ENCODE data around the gene RASEF. TPM values are rescaled to one million over a fixed set of nuclear protein-coding genes. Genes with fewer than 3 reads are reported as not detected.

Gene RASEF
- polyA plus RNA-seq, 2 of the 4 experiments (the other 2 are of a cell fraction): 5.1 to 8.8 TPM

DNA sequence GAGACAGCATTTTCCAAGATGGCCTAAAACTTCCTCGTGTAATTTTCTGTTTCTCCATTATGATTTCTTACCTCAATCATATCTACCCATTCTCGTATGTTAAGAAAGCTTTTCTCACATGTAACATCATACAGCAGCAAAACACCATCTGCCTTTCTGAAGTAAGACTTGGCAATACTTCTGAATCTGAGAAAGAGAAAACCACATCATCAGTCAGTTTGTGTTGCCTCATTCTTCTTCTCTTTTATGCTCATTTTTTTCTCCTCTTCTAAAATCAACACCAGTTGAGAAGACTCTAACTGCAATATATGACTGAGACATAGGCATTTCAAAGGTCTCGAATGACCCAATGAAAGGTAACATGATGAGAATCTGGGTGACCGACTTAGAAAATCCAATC, 66.0 kb downstream of the RASEF start:
- no peaks in the 10 kb centered on the region for H3K4me1 ChIP-seq
- no peak for TF ChIP-seq EP300 (IDR thresholded peaks at IDR 0.05)
- no peaks in the 10 kb centered on the region for H3K9me3 ChIP-seq
- H3K4me3 ChIP-seq: no peak overlapping the region
- ChIA-PET POLR2A (no interaction called here), CTCF (no interaction called here)
- FAIRE-seq: no peak
- no peak overlapping the region for H3K27ac ChIP-seq
- ATAC-seq: no peak
- DNase-seq (ENCODE audit: low read depth in 1 of 2, low spot score in 1 of 2): no peak
- WGBS (ENCODE audit: missing lambda C conversion rate): 80% methylated on average over 4 of the region's 4 CpGs
- no peak overlapping the region for H3K4me2 ChIP-seq

DNA sequence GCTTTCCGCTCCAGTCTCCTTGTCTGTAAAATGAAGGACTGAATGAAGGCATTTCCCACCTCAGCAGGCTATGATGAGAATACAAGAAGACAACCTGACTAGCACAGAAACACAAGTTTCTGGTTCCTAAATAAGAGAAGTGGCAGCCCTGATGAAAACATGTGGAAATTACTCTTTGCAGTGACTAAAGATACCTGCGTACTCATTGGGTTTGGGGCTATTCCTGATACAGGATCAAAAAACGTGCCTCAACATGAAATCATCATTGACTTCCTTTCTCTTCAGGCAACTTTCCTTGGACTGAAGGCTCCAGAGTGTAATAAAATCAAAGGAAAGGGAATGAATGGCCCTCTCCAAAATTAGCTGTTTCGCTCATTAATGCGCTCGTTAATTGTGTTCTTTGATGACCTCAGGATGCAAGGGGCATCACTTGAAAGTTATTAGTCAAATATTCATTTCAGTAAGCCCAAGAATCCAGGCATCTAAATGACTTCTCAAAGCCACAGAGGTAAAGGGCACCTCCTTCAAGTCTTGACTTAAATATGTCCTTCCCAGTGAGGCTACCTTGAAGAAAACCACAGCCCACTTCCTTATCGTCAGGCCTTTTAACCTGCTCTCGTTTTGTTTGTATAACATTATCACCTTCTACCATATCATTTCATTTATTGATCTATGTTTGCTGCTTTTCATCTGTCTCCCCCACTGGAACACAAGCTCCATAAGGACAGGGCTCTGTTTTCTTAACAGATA, 68.9 kb downstream of the RASEF start:
- no peaks in the 10 kb centered on the region for H3K4me1 ChIP-seq
- no peak overlapping the region for H3K4me3 ChIP-seq
- ATAC-seq (no peak), FAIRE-seq (no peak), DNase-seq (ENCODE audit: low read depth in 1 of 2, low spot score in 1 of 2) (no peak)
- H3K27ac ChIP-seq: no peak overlapping the region
- H3K4me2 ChIP-seq: no peak overlapping the region
- CTCF ChIA-PET: no interaction called here
- no peak for TF ChIP-seq CHD2 (IDR thresholded peaks at IDR 0.05; ENCODE audit: low read length, partially characterized antibody)
- TF ChIP-seq RARB (CRISPR knock-in tag; IDR thresholded peaks at IDR 0.05): no peak
- TF ChIP-seq, protein P1, sequence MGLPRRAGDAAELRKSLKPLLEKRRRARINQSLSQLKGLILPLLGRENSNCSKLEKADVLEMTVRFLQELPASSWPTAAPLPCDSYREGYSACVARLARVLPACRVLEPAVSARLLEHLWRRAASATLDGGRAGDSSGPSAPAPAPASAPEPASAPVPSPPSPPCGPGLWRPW (IDR thresholded peaks at IDR 0.05): no peak
- TF ChIP-seq FOSB (CRISPR knock-in tag; IDR thresholded peaks at IDR 0.05): no peak
- TF ChIP-seq CHD4 (IDR thresholded peaks at IDR 0.05; ENCODE audit: borderline replicate concordance): no peak
- TF ChIP-seq RCOR1 (IDR thresholded peaks at IDR 0.05; ENCODE audit: low read depth, low read length): no peak
- TF ChIP-seq, protein P2, sequence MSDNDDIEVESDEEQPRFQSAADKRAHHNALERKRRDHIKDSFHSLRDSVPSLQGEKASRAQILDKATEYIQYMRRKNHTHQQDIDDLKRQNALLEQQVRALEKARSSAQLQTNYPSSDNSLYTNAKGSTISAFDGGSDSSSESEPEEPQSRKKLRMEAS (IDR thresholded peaks at IDR 0.05): no peak
- TF ChIP-seq TFCP2L1 (CRISPR knock-in tag; IDR thresholded peaks at IDR 0.05): no peak
- TF ChIP-seq, protein P3, sequence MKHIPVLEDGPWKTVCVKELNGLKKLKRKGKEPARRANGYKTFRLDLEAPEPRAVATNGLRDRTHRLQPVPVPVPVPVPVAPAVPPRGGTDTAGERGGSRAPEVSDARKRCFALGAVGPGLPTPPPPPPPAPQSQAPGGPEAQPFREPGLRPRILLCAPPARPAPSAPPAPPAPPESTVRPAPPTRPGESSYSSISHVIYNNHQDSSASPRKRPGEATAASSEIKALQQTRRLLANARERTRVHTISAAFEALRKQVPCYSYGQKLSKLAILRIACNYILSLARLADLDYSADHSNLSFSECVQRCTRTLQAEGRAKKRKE (CRISPR knock-in tag; IDR thresholded peaks at IDR 0.05; ENCODE audit: low read depth): no peak
- TF ChIP-seq BHLHE40 (IDR thresholded peaks at IDR 0.05; ENCODE audit: low read depth, low read length): no peak
- no peak for TF ChIP-seq ZFP36 (IDR thresholded peaks at IDR 0.05; ENCODE audit: borderline replicate concordance, partially characterized antibody)
- no peak for TF ChIP-seq PHF8 (IDR thresholded peaks at IDR 0.05; ENCODE audit: borderline replicate concordance, low read depth)
- no peak for TF ChIP-seq TP53 (CRISPR knock-in tag; IDR thresholded peaks at IDR 0.05)
- no peak for TF ChIP-seq EHF (CRISPR knock-in tag; IDR thresholded peaks at IDR 0.05)
- TF ChIP-seq, protein P4, sequence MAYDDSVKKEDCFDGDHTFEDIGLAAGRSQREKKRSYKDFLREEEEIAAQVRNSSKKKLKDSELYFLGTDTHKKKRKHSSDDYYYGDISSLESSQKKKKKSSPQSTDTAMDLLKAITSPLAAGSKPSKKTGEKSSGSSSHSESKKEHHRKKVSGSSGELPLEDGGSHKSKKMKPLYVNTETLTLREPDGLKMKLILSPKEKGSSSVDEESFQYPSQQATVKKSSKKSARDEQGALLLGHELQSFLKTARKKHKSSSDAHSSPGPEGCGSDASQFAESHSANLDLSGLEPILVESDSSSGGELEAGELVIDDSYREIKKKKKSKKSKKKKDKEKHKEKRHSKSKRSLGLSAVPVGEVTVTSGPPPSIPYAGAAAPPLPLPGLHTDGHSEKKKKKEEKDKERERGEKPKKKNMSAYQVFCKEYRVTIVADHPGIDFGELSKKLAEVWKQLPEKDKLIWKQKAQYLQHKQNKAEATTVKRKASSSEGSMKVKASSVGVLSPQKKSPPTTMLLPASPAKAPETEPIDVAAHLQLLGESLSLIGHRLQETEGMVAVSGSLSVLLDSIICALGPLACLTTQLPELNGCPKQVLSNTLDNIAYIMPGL (CRISPR knock-in tag; IDR thresholded peaks at IDR 0.05; ENCODE audit: borderline replicate concordance): no peak
- TF ChIP-seq RNF2 (IDR thresholded peaks at IDR 0.05; ENCODE audit: borderline replicate concordance, low read depth): no peak
- TF ChIP-seq FOSL2 (IDR thresholded peaks at IDR 0.05): no peak
- no peak for TF ChIP-seq FOSL2 (CRISPR knock-in tag; IDR thresholded peaks at IDR 0.05)
- no peak for TF ChIP-seq SREBF2 (IDR thresholded peaks at IDR 0.05)
- no peak for TF ChIP-seq MAFK (IDR thresholded peaks at IDR 0.05; ENCODE audit: partially characterized antibody)
- POLR2A ChIA-PET: no interaction called here
- WGBS (ENCODE audit: missing lambda C conversion rate): 81% methylated on average over 8 of the region's 8 CpGs
- H3K9me3 ChIP-seq: no peaks in the 10 kb centered on the region

DNA sequence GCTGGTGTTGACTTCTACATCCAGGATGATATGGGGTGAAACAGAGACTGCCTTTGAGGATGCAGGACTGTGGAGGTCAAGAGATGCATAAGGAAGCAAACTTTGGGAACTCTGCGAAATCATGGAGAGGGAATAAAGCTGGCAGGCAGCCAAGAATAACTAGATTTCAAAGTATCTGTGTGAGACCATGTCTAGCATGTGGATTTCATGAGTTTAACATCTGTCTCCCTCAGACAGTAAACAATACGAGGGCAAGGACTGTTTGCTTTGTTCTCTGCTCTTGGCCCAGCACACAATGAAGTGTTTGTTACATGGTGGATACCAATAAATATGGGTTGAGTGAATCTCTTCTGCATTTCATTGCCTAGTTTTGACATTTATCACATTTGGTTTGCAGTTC, 71.3 kb downstream of the RASEF start:
- Histone ChIP-seq H3K4me2 (no peak overlapping the region), H3K27ac (no peak overlapping the region), H3K4me1 (no peaks in the 10 kb centered on the region), H3K9me3 (no peaks in the 10 kb centered on the region), H3K4me3 (no peak overlapping the region)
- POLR2A ChIA-PET: no interaction called here
- DNase-seq (ENCODE audit: low read depth in 1 of 2, low spot score in 1 of 2) (no peak), ATAC-seq (no peak), FAIRE-seq (no peak)
- 65% methylated on average over 2 of the region's 2 CpGs for WGBS (ENCODE audit: missing lambda C conversion rate)
- CTCF ChIA-PET: interaction anchor here (1.2 kb wide), 1 partner anchor 10 kb away, joined by 3 read pairs; no protein-coding TSS in a partner anchor
- TF ChIP-seq ZC3H11A (IDR thresholded peaks at IDR 0.05): no peak
- TF ChIP-seq MAZ (IDR thresholded peaks at IDR 0.05; ENCODE audit: borderline replicate concordance, low read depth, low read length): no peak
- TF ChIP-seq NR3C1 (IDR thresholded peaks at IDR 0.05): no peak
- TF ChIP-seq SREBF2 (IDR thresholded peaks at IDR 0.05): no peak
- TF ChIP-seq HDAC2 (IDR thresholded peaks at IDR 0.05): no peak
- TF ChIP-seq JUN (IDR thresholded peaks at IDR 0.05): no peak
- no peak for TF ChIP-seq RAD21 (conservative IDR thresholded peaks at IDR 0.05 in 1 of 2, IDR thresholded peaks at IDR 0.05 in 1 of 2)
- TF ChIP-seq NPAS2 (CRISPR knock-in tag; IDR thresholded peaks at IDR 0.05; ENCODE audit: borderline replicate concordance): no peak
- no peak for TF ChIP-seq ESRRA (IDR thresholded peaks at IDR 0.05; ENCODE audit: borderline replicate concordance, low read length)
- TF ChIP-seq EHF (CRISPR knock-in tag; IDR thresholded peaks at IDR 0.05): no peak
- TF ChIP-seq RCOR1 (IDR thresholded peaks at IDR 0.05; ENCODE audit: low read depth, low read length): no peak
- no peak for TF ChIP-seq TFCP2L1 (CRISPR knock-in tag; IDR thresholded peaks at IDR 0.05)
- no peak for TF ChIP-seq CBX8 (IDR thresholded peaks at IDR 0.05)
- no peak for TF ChIP-seq CHD2 (IDR thresholded peaks at IDR 0.05; ENCODE audit: low read length, partially characterized antibody)
- TF ChIP-seq ZNF302 (CRISPR knock-in tag; IDR thresholded peaks at IDR 0.05): no peak
- TF ChIP-seq RFX5 (IDR thresholded peaks at IDR 0.05): no peak
